Upper lobe of left lung (tissue), 4 donors: Measurements from ENCODE around the gene GATAD2B.
"Not testable (repeated sequence)": the region's sequence is repeated elsewhere in the genome, so short reads cannot be mapped to it uniquely, and the experiment has no call there.

Experiments used
- CTCF ChIP-seq, 6 experiments: fragments of 450-650 bp in 4 of 6; fragments of 200-600 bp in 2 of 6; sonication (generic) in 2 of 6; IDR thresholded peaks; one replicate each; pipeline ENCODE4 v1.5.1; 2016 to 2019; ENCODE audit warnings: antibody characterized with exemption in 6 of 6
- POLR2AphosphoS5 ChIP-seq, 2 donors: sonication (generic); formaldehyde crosslinking; IDR thresholded peaks; one replicate each; pipeline ENCODE4 v1.5.1; 2017; ENCODE audit warnings: antibody characterized with exemption in 2 of 2

GRCh38 chr1:153782648-153783047, 140.1 kb downstream of the GATAD2B start:
- not testable (repeated sequence) for TF ChIP-seq POLR2AphosphoS5, CTCF (IDR thresholded peaks at IDR 0.05)
